ENCODE results near the gene BTBD16.

Gene BTBD16

GRCh38 chr10:122323189-122323588 lies 52.1 kb downstream of the BTBD16 start:
- Histone ChIP-seq H3K79me2 (ENCODE audit: low read length) (no peaks in the 10 kb centered on the region), H3K36me3 (replicated peaks; ENCODE audit: low read depth, low read length) (no peaks in the 10 kb centered on the region), H3K4me3 (ENCODE audit: low read length) (no peak overlapping the region), H4K20me1 (ENCODE audit: insufficient read depth, low read length) (no peaks in the 10 kb centered on the region), H3K9ac (ENCODE audit: low read length) (no peak overlapping the region), H3K27ac (ENCODE audit: low read length) (no peak overlapping the region), H3K9me3 (ENCODE audit: insufficient read depth, low read length) (no peaks in the 10 kb centered on the region; the same call in 1 of the 2 replicates), H3K27me3 (ENCODE audit: low read depth, low read length) (peaks cover 19% of the 10 kb centered on the region), H3K4me2 (ENCODE audit: low read length) (no peak overlapping the region), H2AFZ (ENCODE audit: low read depth, low read length) (no peak overlapping the region), H3K4me1 (ENCODE audit: low read length) (peaks cover 26% of the 10 kb centered on the region)
- TF ChIP-seq EZH2phosphoT487 (IDR thresholded peaks at IDR 0.05; ENCODE audit: low read depth) (no peak), CTCF (IDR thresholded peaks at IDR 0.05; ENCODE audit: low read depth, low read length) (no peak)

- no peak for TF ChIP-seq EZH2phosphoT487 (IDR thresholded peaks at IDR 0.05; ENCODE audit: low read depth)
- no peak for TF ChIP-seq CTCF (IDR thresholded peaks at IDR 0.05; ENCODE audit: low read depth, low read length)
- H3K27ac ChIP-seq (ENCODE audit: low read length): no peak overlapping the region
These were observed 53.0 kb downstream of the BTBD16 start for GRCh38 chr10:122323941-122324675.

GRCh38 chr10:122325235-122325634 lies 54.1 kb downstream of the BTBD16 start:
- Histone ChIP-seq H3K9ac (ENCODE audit: low read length) (no peak overlapping the region), H3K4me1 (ENCODE audit: low read length) (peaks cover 46% of the 10 kb centered on the region), H3K27ac (ENCODE audit: low read length) (no peak overlapping the region), H3K4me3 (ENCODE audit: low read length) (no peak overlapping the region), H3K79me2 (ENCODE audit: low read length) (no peaks in the 10 kb centered on the region), H3K9me3 (ENCODE audit: insufficient read depth, low read length) (no peaks in the 10 kb centered on the region), H2AFZ (ENCODE audit: low read depth, low read length) (no peak overlapping the region), H3K27me3 (ENCODE audit: low read depth, low read length) (peaks cover 31% of the 10 kb centered on the region), H3K36me3 (replicated peaks; ENCODE audit: low read depth, low read length) (no peaks in the 10 kb centered on the region), H4K20me1 (ENCODE audit: insufficient read depth, low read length) (no peaks in the 10 kb centered on the region), H3K4me2 (ENCODE audit: low read length) (no peak overlapping the region)
- TF ChIP-seq CTCF (IDR thresholded peaks at IDR 0.05; ENCODE audit: low read depth, low read length) (no peak), EZH2phosphoT487 (IDR thresholded peaks at IDR 0.05; ENCODE audit: low read depth) (no peak)

More at GRCh38 chr10:122323941-122324675, 53.0 kb downstream of the BTBD16 start:
- H3K9me3 ChIP-seq (ENCODE audit: insufficient read depth, low read length): no peaks in the 10 kb centered on the region; the same call in 1 of the 2 replicates
- no peaks in the 10 kb centered on the region for H3K79me2 ChIP-seq (ENCODE audit: low read length)
- H4K20me1 ChIP-seq (ENCODE audit: insufficient read depth, low read length): no peaks in the 10 kb centered on the region
- no peak overlapping the region for H3K4me2 ChIP-seq (ENCODE audit: low read length)
- no peak overlapping the region for H3K9ac ChIP-seq (ENCODE audit: low read length)
- H3K27me3 ChIP-seq (ENCODE audit: low read depth, low read length): peaks cover 20% of the 10 kb centered on the region
- no peak overlapping the region for H2AFZ ChIP-seq (ENCODE audit: low read depth, low read length)
- no peaks in the 10 kb centered on the region for H3K36me3 ChIP-seq (replicated peaks; ENCODE audit: low read depth, low read length)
- H3K4me1 ChIP-seq (ENCODE audit: low read length): peaks cover 35% of the 10 kb centered on the region
- H3K4me3 ChIP-seq (ENCODE audit: low read length): no peak overlapping the region

GRCh38 chr10:122326385-122326784 lies 55.3 kb downstream of the BTBD16 start:
- H3K36me3 ChIP-seq (replicated peaks; ENCODE audit: low read depth, low read length): no peaks in the 10 kb centered on the region
- H3K27me3 ChIP-seq (ENCODE audit: low read depth, low read length): peaks cover 38% of the 10 kb centered on the region
- TF ChIP-seq CTCF (IDR thresholded peaks at IDR 0.05; ENCODE audit: low read depth, low read length) (no peak), EZH2phosphoT487 (IDR thresholded peaks at IDR 0.05; ENCODE audit: low read depth) (no peak)
- H2AFZ ChIP-seq (ENCODE audit: low read depth, low read length): no peak overlapping the region
- peak overlapping the region; percentile 50 for H3K4me3 ChIP-seq (ENCODE audit: low read length)
- H3K27ac ChIP-seq (ENCODE audit: low read length): peak overlapping the region; percentile 71
- peak overlapping the region; percentile 79 for H3K4me2 ChIP-seq (ENCODE audit: low read length)
- peaks cover 57% of the 10 kb centered on the region for H3K4me1 ChIP-seq (ENCODE audit: low read length)
- no peaks in the 10 kb centered on the region for H3K79me2 ChIP-seq (ENCODE audit: low read length)
- no peaks in the 10 kb centered on the region for H4K20me1 ChIP-seq (ENCODE audit: insufficient read depth, low read length)
- no peaks in the 10 kb centered on the region for H3K9me3 ChIP-seq (ENCODE audit: insufficient read depth, low read length)
- peak overlapping the region; percentile 35; the same call in 1 of the 2 replicates for H3K9ac ChIP-seq (ENCODE audit: low read length)

Data from OCI-LY3 (cell line).